GM10847 (cell line): ENCODE data around the gene SORCS2.

ENCODE experiments used
- POLR2A ChIP-seq: IDR thresholded peaks from 2 replicates; pipeline ENCODE4 v1.6.1; 2011; ENCODE audit not compliant: insufficient read length; ENCODE audit errors: extremely low read depth

Gene SORCS2

DNA sequence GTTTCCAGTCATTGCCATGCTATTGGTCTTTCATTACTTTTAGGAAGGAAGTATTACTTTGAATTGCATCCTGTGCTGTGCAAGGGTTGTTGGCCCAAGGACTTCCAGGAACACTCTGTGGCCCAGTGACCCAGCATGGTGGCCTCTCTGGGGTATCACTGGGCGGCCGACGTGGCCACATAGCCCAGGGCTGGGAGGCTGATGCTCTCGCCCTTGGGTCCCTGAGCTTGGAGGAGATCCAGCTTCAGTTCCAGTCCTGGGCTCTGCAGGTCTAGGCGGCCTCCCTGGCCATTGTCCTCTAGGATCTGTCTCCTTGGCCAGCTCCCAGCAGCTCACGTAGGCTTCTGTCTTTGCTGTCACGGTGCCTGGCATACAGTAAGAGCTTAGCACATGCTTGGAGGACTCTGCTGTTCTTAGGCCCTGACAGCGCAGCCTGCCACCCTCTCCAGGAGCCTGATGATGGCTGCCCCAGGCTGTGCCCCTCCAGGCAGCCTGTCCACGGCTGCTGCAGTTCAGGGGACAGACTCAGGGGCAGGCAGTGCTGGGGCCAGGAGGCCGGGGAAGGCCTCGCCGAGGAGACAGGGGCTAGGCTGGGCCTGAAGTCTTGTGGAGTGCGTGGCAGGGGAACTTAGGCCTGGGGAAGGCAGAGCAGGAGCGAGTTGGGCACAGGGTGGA lies 42.2 kb downstream of the SORCS2 start:
- no peak for TF ChIP-seq POLR2A

DNA sequence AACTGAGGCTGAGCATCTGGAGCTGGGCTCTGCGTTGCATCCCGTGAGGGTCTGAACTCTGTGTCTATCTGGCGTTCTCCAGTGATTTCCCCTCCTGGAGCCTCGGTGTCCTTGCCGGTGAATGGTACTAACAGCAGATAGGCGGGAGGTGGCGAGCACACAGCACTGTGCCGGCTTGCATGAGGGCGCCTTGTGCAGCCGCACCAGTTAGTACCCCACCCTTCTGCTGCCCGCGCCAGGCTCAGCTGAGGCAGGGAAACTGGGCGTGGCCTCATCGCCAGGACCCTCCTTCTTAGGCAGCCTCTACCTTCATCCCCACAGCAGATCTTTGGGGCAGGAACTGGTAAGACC lies 42.7 kb downstream of the SORCS2 start:
- no peak for TF ChIP-seq POLR2A

DNA sequence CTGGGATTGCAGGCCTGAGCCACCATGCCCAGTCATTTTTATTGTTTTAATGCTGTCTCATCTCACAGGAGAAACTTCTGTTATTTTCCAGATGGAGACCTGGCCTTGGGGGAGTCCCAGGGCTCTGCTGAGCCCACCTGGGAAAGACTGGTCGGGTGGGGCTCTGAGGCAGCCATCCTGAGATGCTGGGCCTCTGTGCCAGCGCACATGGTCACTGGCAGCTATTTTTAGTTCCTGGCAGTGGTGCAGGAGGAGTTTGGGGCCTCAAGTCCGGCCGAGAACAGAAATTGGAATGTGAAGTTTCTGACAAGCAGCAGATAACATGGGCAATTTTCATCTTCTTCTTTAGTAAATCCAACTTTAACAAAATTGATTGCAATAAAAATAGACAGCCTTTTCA lies 44.5 kb downstream of the SORCS2 start:
- no peak for TF ChIP-seq POLR2A

DNA sequence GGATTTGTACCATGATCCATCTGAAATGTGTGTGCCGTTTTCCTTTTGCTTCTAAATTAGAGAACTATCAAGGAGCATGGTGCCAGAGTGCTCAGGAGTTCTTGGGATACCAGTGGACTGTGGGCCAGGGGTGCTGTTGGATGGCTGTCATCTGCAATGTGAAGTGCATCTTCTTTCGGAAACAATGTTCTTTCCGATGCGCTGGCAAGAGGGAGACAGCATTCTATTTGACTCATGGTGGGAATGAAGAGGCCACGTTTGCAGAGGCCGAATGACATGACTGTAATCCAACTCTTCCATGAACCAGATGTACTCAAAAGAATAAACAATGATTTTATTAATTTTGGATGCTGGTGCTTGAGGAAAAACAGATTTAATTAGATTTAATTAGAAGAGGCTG lies 45.5 kb downstream of the SORCS2 start:
- TF ChIP-seq POLR2A, result no peak

DNA sequence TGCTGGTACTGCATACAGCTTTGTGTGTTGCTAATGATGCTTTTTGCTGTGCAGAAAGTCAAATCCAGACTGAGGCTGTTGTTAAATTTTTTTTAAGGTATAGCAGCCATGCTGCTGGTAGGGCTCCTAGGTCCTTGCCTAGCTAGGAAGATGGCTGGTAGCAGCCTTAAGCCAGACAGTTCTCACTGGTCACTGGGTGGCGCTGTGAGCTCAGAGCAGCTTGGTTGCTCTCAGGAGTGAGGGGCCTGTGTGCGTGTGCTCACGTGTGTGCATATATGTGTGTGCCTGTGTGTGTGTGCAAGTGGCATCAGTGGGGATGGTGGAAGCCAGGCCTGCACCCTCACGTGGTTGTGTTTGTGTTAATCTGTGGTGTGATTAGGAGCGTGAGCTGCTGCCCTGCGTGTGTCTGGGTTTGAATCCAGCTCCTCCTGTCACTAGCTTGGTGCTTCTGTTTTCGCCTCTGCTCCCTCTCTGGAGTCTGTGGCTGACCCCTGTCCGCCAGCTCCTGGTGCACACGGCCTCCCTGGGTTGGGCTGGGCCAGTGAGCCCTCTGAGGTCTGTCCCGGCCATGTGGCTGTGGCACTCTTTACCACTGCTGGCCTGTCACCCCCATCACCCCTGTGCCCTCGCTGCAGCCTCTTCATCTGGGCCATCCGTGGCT lies 46.1 kb downstream of the SORCS2 start:
- no peak for TF ChIP-seq POLR2A

DNA sequence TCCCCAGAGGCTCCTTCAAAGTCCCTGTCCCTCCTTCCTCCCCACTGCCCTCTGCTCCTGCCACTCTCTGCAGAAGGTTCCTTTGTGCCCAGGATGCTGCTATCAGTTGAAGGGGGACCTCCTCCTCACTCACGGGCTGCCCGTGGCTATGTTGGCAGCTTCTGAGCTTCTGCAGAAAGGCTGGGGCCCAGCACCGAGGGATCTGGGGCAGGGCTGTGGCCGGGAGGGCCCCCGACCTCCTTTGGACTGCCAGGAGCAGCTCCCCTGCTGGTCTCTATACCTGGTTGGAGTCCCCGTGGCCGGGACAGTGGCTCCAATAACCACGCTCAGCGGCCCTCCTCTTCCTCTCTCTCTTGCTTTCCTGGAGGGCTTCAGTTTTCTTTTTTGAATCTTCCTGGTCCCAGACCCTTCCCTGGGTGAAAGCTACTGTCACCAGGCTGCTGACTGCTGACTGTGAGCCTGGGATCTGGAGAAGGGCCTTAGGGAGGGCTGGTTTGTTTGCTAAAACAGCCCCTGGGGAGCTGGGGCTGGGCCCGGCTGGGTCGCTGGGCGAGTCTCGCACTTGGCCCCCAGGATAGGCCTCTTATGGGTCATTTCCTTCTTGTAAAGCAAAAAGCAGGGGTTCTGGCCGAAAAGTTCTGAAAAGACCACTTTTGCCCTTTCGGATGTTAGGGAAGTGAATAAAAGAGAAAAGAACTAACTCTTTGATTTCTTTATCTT lies 46.9 kb downstream of the SORCS2 start:
- no peak for TF ChIP-seq POLR2A

DNA sequence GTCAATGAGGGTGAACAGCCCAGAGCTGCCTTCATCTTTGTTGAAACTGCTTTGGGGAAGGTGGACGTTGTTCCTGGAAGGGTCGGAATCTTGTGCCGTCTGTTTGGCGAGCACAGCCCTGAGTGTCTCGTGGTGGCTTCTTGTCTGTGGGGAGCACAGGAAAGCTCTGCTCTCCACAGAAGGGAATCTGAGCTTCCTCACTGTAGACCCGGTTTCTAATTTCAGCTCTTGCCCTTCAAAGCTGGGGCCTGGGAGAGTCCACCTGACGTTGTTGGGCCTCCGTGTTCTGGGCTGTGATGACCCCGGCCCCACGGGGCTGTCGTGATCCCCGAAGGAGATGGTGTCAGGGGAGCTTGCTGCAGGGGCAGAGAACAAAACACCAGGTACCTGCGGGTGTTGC lies 47.5 kb downstream of the SORCS2 start:
- TF ChIP-seq POLR2A, result no peak

DNA sequence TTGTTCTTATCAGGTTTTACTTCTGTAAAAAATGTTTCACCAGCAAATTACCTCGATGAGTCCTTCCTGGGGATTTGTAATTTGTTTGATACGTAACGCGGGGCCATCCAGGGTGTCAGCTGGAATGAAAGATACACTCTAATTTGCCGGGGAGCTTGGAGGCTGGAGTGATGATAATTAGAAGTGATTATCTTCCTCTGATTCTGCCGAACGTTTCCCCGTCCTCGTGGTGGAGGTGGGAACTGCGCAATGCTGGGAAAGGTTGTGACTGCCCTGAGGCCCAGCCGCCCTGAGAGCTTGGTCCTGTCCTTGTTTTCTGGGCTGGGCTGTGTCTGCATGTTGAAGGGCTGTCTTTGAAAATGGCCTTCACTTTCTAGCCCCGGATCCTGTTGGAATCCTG lies 48.0 kb downstream of the SORCS2 start:
- TF ChIP-seq POLR2A, result no peak

DNA sequence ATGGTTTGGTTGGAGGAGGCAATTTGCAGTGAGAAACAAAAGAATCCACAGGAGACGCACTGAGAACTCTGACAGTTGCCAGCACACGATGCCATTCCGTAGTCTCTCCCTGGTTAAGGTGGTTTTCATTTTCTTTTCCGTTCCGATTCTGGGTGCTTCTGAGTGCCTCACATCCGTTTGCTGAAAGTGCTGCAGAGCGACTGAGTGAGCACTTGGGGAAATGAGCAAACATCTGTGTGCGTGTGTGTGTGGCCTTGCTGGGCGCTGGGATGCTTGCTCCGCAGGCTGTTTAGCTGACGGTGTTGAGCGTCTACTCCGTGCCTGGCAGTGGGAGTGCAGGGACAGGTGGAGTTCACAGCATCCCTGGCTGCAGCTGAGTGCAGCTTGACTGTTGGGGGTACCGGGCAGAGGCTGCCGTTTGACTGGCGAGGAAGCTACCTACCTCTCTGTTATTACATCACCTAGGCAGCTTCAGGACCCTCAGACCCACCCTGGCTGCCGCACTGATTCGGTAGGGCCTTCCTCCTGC lies 49.3 kb downstream of the SORCS2 start:
- no peak for TF ChIP-seq POLR2A

DNA sequence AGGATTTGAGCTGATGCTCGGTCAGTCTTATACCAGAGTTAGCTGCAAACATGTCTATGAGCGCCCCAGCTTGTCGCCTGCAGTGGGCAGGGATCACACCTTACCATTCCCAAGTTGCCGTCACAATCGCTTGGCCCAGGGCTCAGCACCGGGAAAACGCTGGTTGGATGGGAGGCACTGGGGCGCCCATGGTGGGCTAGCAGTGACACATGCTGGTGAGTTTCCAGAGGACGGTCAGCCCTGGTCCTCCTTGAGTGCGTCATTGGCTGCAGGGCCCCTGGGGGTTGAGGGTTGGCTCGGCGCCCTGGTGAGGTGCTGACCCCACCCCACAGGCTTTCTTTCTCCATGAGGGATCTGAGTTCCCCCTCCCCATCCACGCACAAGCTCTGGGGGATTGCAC lies 50.4 kb downstream of the SORCS2 start:
- TF ChIP-seq POLR2A, result no peak

DNA sequence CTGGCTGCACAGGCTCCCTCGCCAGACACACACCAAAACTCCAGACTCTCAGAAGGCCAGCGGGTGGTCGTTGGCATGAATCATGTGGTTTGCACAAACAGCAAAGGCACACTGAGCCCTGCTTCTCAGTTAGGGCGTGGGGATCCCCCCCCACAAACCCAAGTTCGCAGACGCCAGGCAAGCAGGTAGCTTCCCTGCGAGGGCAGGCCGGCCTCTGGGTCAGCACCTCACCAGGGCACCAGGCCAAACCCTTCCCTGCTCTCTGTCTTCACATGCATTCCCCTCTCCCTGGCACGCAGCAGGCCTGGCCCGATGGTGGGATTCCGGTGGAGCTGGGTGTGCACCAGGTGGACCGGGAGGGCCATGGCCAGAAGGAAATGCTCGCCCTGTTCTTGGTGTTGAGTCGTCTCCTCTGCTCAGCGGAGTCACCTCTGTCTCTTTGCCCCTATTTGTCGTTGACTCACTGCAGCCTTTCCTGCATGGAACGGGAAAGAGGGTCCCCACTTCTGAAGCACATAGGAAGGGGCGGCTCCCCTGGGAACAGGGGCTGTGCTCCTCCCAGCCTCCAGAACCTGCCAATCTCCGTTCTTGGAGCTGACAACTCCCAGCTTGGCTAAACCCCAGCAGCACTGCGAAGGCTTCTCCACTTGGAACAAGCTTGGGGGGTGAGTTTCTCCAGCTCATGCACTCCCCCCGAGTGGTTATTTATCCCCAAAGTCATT lies 51.4 kb downstream of the SORCS2 start:
- no peak for TF ChIP-seq POLR2A

DNA sequence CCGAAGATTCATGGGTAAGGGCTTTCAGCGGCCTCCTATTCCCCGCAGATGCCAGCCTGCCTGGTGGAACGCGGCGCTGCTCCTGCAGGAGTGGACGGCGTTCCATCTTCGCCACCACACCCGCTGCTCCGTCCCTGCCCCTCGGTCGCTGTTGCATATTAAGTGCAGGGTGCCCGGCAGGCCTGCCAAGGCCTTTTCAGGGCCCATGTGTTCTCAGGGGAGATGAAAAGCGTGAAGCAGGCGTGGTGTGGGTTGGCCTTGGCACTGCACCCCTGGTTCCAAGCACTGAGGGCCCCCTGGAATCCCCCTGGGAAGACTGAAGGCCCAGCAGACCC lies 52.0 kb downstream of the SORCS2 start:
- TF ChIP-seq POLR2A, result no peak

DNA sequence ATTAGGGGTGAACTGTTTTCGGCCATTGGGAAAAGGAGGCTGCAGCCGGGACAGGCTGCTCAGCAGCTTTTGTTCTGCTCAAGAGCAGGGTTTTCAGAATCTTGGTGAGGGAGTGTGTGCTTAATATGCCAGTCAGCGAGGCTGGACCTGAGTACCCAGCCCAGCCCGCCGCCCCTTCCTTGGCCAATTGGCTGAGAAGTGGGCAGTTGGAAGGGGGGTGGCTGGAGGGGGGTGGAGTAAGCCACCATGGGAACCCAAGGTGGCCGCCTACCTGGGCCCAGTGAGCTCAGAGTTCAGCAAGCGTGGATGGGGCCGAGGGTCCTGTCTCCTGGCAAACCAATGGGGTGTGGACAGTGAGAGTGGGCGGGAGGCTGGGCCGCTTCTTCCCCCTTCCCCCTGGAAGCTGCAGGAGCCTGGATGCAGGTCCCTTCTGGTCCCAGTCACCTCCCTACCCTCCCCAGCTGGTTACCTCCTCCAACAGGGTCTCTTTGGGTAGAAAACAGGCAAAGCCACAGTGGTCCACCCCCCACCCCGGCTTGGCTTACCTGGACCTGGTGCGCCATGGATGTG lies 52.5 kb downstream of the SORCS2 start:
- TF ChIP-seq POLR2A, result no peak

DNA sequence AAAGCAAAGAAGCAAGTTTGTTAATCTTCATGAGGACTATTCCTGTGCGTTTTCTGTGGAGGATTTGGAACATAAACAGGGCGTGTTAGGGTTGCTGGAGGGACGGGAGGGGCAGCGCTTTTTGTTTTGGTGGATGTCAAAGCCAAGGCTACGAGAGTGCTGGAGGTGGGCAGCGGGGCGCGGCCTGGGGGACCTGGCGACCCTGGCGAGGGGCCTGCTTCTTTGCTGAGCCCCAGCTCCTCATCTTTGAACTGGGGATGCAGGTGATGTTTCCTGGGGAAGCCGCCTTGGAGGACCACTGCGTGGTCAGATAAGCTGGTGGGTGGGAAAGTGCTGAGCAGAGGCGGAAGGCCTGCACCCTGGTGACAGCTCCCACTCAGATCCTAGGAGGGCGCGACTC lies 55.2 kb downstream of the SORCS2 start:
- no peak for TF ChIP-seq POLR2A

DNA sequence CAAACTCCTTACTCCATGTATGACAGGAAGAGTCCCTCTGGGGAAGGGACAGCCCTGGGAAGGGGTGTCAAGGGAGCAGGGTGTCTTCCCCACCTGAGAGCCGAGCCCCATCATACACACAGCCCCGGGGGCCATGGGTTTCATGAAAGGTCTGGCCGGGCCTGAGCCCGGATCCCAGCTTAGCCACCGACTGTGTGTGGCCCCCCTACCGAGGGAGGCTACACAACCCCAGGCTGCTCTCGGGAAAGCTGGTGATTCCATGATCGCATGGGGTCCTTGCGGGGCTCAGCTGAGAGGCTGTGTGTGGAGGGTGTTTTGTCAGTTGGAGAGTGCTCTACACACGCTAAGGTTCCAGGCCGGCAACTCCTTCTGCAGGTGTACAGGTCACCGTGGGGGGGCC lies 55.6 kb downstream of the SORCS2 start:
- no peak for TF ChIP-seq POLR2A

DNA sequence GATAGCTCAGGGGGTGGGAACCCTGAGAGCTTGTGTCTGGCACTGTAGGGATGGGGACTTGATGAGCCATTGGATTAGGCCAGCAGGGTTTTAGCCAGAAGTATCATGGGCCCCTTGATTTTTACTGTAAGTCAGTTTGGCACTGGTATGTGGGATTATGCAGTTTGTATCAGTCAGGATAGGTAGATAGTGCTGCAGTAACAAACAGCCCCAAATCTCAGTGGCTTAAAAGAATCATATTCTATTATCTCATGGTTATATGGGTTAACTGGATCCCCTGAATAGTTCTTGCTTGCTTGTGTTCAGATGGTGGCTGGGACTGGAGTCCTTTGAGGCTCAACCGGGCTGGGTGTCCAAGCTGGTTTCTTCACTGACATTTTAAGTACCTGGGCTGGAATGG lies 56.5 kb downstream of the SORCS2 start:
- no peak for TF ChIP-seq POLR2A

DNA sequence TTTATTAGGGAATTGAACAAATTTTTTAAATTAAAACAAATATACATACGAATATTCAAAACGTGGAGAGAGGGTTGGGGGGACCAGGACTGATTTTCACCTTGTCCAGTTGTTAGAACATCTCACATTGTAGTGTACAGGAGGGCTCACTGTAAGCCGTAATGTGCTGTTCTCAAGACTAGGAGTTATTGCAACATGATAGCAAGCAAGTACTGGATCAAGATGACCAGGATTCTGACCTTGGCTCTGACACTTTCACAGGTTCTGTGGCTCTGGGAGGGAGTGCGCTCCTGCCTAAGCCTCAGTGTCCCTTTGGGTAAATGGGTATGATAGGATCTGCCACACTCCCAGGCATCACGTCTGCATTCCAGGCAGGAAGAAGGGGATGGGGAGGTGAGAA lies 59.0 kb downstream of the SORCS2 start:
- no peak for TF ChIP-seq POLR2A
